GM23248 (cell line): Measurements from ENCODE around the gene VAV2. TPM values are rescaled to one million over a fixed set of nuclear protein-coding genes. Genes with fewer than 3 reads are reported as not detected.

ENCODE experiments used
- DNase-seq: peaks from one replicate; pipeline ENCODE4 v3.0.0-alpha.2; 2015
- H2AFZ ChIP-seq: fragments of 200-600 bp; sonication (generic); 2 replicates; pipeline ENCODE4 v1.6.1; 2016; ENCODE audit warnings: antibody characterized with exemption
- H3F3A ChIP-seq: fragments of 200-600 bp; sonication (generic); 2 replicates; pipeline ENCODE4 v1.6.1; 2016; ENCODE audit warnings: mild to moderate bottlenecking, antibody characterized with exemption, mixed run types; ENCODE audit not compliant: insufficient read depth
- H3K27ac ChIP-seq: fragments of 200-600 bp; sonication (generic); 2 replicates; pipeline ENCODE4 v1.5.1; 2016; ENCODE audit warnings: mild to moderate bottlenecking
- H3K27me3 ChIP-seq: fragments of 200-600 bp; sonication (generic); replicated peaks from 2 replicates; pipeline ENCODE4 v1.6.1; 2016; ENCODE audit warnings: mild to moderate bottlenecking; ENCODE audit not compliant: insufficient read depth
- H3K36me3 ChIP-seq: fragments of 200-600 bp; sonication (generic); 2 replicates; pipeline ENCODE4 v1.6.1; 2016; ENCODE audit warnings: low read depth, mild to moderate bottlenecking
- H3K4me1 ChIP-seq: fragments of 200-600 bp; sonication (generic); 2 replicates; pipeline ENCODE4 v1.6.1; 2016; ENCODE audit warnings: mild to moderate bottlenecking; ENCODE audit not compliant: insufficient read depth
- H3K4me2 ChIP-seq: fragments of 200-600 bp; sonication (generic); one replicate; pipeline ENCODE4 v1.6.1; 2016; ENCODE audit warnings: mild to moderate bottlenecking; ENCODE audit not compliant: unreplicated experiment
- H3K4me3 ChIP-seq: fragments of 200-600 bp; sonication (generic); 2 replicates; pipeline ENCODE4 v1.5.1; 2016; ENCODE audit warnings: mild to moderate bottlenecking
- H3K79me2 ChIP-seq: fragments of 200-600 bp; sonication (generic); 2 replicates; pipeline ENCODE4 v1.6.1; 2016; ENCODE audit warnings: mild to moderate bottlenecking; ENCODE audit not compliant: insufficient read depth
- H3K9ac ChIP-seq: fragments of 200-600 bp; sonication (generic); 2 replicates; pipeline ENCODE4 v1.6.1; 2016; ENCODE audit warnings: mild to moderate bottlenecking
- H3K9me2 ChIP-seq: fragments of 200-600 bp; sonication (generic); 2 replicates; pipeline ENCODE4 v1.6.1; 2016; ENCODE audit warnings: mixed run types, mild to moderate bottlenecking, moderate library complexity; ENCODE audit not compliant: insufficient read depth
- H3K9me3 ChIP-seq: fragments of 200-600 bp; sonication (generic); one replicate; pipeline ENCODE4 v1.6.1; 2017; ENCODE audit warnings: low read depth
- H4K20me1 ChIP-seq: fragments of 200-600 bp; sonication (generic); 2 replicates; pipeline ENCODE4 v1.6.0; 2016; ENCODE audit not compliant: insufficient read depth
- EZH2 ChIP-seq: fragments of 200-600 bp; sonication (generic); IDR thresholded peaks from 2 replicates; pipeline ENCODE4 v1.6.1; 2018; ENCODE audit warnings: antibody characterized with exemption, mild to moderate bottlenecking; ENCODE audit not compliant: insufficient read depth, poor library complexity, severe bottlenecking
- EZH2phosphoT487 ChIP-seq: fragments of 200-600 bp; sonication (generic); IDR thresholded peaks from 2 replicates; pipeline ENCODE4 v1.6.1; 2018; ENCODE audit warnings: antibody characterized with exemption, moderate library complexity, mild to moderate bottlenecking, low read depth; ENCODE audit not compliant: insufficient read depth
- WGBS, 2 experiments: methylation state at CpG; one replicate each; pipeline ENCODE4 v1.1.6; 2015 to 2017; ENCODE audit warnings: low lambda C conversion rate in 2 of 2, low coverage in 1 of 2; ENCODE audit errors: missing lambda C conversion rate in 2 of 2; 5-methylcytosine and 5-hydroxymethylcytosine counted together
- in situ Hi-C: fragments of 300-500 bp; cut with MboI; formaldehyde crosslinking; loops from 2 replicates; pipeline ENCODE4 v1.15.0; 2020
- polyA plus RNA-seq: library from polyadenylated mRNA; unstranded; fragments of >200 nt; fragmentation: Nextera tagmentation; extraction: Ambion mirVana; gene quantifications from 2 replicates; pipeline ENCODE4 v1.2.1, GENCODE V29; 2016
- total RNA-seq: library from RNA; depleted of rRNA; stranded (reverse); fragments of >200 nt; shearing (Covaris generic); gene quantifications from 2 replicates; pipeline ENCODE4 v1.2.3, GENCODE V29; 2014

The VAV2 gene
- total and polyA plus RNA-seq, 2 experiments from 2014 or later = 6.7 to 9.0 TPM

- H3K79me2 ChIP-seq = no peaks in the 10 kb centered on the region
These were observed 254.9 kb downstream of the VAV2 start for GRCh38 chr9:133737071-133737773.

GRCh38 chr9:133735931-133736330, 256.2 kb downstream of the VAV2 start:
- DNase-seq = no peak
- 55 to 62% methylated on average over 7 to 8 of the region's 8 CpGs for WGBS, 2 experiments
- Histone ChIP-seq H2AFZ (no peak overlapping the region), H4K20me1 (no peaks in the 10 kb centered on the region), H3K79me2 (no peaks in the 10 kb centered on the region), H3K9me2 (no peaks in the 10 kb centered on the region), H3K9me3 (no peaks in the 10 kb centered on the region), H3K36me3 (no peaks in the 10 kb centered on the region), H3K4me3 (no peak overlapping the region), H3K27me3 (0 out of 2 replicates have a peak, but pooled peaks cover 11% of the 10 kb centered on the region), H3K9ac (no peak overlapping the region), H3K27ac (no peak overlapping the region), H3K4me1 (no peaks in the 10 kb centered on the region), H3K4me2 (no peak overlapping the region), H3F3A (no peaks in the 10 kb centered on the region)
- no peak for TF ChIP-seq EZH2
- TF ChIP-seq EZH2phosphoT487 = no peak
- in situ Hi-C loops = no loop called here

More at GRCh38 chr9:133737071-133737773, 254.9 kb downstream of the VAV2 start:
- H3F3A ChIP-seq = no peaks in the 10 kb centered on the region
- H4K20me1 ChIP-seq = no peaks in the 10 kb centered on the region
- H3K27ac ChIP-seq = no peak overlapping the region
- 61 to 67% methylated on average over 12 to 15 of the region's 15 CpGs for whole genome bisulfite sequencing, 2 experiments
- H2AFZ ChIP-seq = no peak overlapping the region
- in situ Hi-C loops = no loop called here
- no peaks in the 10 kb centered on the region for H3K36me3 ChIP-seq
- H3K9me3 ChIP-seq = no peaks in the 10 kb centered on the region
- no peak overlapping the region for H3K9ac ChIP-seq
- H3K27me3 ChIP-seq = 0 out of 2 replicates have a peak, but pooled peaks cover 12% of the 10 kb centered on the region
- no peak for DNase-seq
- no peak for TF ChIP-seq EZH2phosphoT487
- TF ChIP-seq EZH2 = no peak
- no peaks in the 10 kb centered on the region for H3K9me2 ChIP-seq
- no peak overlapping the region for H3K4me2 ChIP-seq
- H3K4me1 ChIP-seq = no peaks in the 10 kb centered on the region
- no peak overlapping the region for H3K4me3 ChIP-seq

- Histone ChIP-seq H3K27me3 (0 out of 2 replicates have a peak, but pooled peaks cover 9% of the 10 kb centered on the region), H3K9me3 (no peaks in the 10 kb centered on the region), H3K4me3 (no peak overlapping the region), H3K27ac (no peak overlapping the region), H3K4me2 (no peak overlapping the region), H2AFZ (no peak overlapping the region), H3K9me2 (no peaks in the 10 kb centered on the region), H3K9ac (no peak overlapping the region), H3K79me2 (no peaks in the 10 kb centered on the region), H4K20me1 (no peaks in the 10 kb centered on the region), H3K4me1 (no peaks in the 10 kb centered on the region), H3K36me3 (no peaks in the 10 kb centered on the region), H3F3A (no peaks in the 10 kb centered on the region)
- 62 to 67% methylated on average over 10 of the region's 10 CpGs for WGBS, 2 experiments
- TF ChIP-seq EZH2phosphoT487 (no peak), EZH2 (no peak)
- in situ Hi-C loops = no loop called here
- no peak for DNase-seq
These were observed 256.7 kb downstream of the VAV2 start for GRCh38 chr9:133735415-133735775.

DNA sequence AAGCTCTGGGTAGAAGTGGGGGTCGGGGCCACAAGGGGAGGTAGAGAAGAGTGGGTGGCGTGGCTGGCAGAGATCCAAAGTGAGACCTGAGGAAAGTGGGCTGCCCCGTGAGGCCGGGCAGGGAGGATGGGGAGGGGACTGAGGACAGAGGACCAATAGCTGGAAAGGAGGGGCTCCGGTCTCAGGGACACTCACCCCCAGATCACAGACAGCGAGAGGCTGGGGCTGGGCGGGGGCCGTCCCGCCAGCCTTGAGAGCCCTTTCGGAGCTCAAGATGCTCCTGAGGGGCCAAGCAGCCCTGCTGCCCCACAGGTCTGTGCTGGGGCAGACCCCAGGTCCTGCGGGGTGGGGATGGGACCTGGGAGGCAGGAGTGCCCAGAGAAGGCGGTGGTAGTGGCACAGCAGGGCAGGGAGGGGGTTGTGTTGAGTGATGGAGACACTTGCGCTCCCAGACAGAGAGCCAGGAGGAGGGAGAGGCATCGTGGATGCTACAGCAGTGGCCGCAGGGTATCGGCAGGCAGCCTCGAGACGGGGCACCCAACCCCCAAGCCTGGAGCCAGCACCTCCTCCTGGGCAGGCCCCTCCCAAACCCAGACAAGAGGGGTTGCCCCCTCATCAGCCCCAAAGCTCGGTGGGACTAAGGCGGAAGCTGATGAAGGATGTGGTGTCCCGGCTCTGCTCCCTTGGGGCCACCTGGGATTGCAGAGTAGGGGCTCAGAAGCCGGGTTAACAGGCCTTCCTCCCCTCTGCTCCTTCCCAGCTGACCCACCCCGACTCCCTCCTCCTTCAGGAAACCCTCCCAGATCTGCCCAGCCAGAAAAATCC, 257.3 kb downstream of the VAV2 start:
- Histone ChIP-seq H3K9ac (no peak overlapping the region), H3K4me2 (no peak overlapping the region), H3K36me3 (no peaks in the 10 kb centered on the region), H3K9me3 (no peaks in the 10 kb centered on the region), H3F3A (no peaks in the 10 kb centered on the region), H3K79me2 (no peaks in the 10 kb centered on the region), H3K9me2 (no peaks in the 10 kb centered on the region), H3K4me1 (no peaks in the 10 kb centered on the region), H3K4me3 (no peak overlapping the region), H2AFZ (no peak overlapping the region), H4K20me1 (no peaks in the 10 kb centered on the region), H3K27me3 (0 out of 2 replicates have a peak, but pooled peaks cover 6% of the 10 kb centered on the region), H3K27ac (no peak overlapping the region)
- in situ Hi-C loops = no loop called here
- no peak for DNase-seq
- 55 to 65% methylated on average over 15 to 23 of the region's 23 CpGs for WGBS, 2 experiments
- TF ChIP-seq EZH2 = no peak
- TF ChIP-seq EZH2phosphoT487 = no peak
